HG03571 (cell line): ENCODE results near the gene PRSS23.

Experiments
- ATAC-seq: cut with Tn5 transposase; IDR thresholded peaks from one replicate; pipeline ENCODE4 v1.9.1; 2021; ENCODE audit not compliant: unreplicated experiment

PRSS23 gene

DNA sequence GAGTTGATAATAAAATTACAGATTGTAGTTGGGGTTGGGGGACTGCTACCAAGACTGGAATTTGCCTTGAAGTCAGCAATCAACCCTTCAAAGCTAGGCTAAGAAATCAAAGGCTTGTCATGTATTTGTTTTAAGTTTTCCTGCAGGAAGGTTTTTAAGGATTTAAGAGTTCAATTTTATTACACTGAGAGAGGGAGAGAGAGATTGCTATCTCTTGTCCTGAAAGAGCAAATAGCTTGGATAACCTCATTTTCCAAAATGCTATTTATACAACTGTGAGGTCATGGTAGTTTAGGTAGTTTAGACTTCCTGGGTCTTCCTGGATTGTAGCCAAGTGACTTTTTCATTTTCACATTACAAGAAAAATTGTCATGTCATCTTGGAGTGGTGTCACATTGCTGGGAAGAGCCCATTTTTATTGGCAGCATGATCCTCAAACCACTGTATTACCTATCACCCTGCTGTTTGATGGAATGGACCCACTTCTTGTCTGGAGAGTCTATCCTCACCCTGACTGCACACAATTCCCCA lies 10.1 kb upstream of the PRSS23 start:
- no peak for ATAC-seq

DNA sequence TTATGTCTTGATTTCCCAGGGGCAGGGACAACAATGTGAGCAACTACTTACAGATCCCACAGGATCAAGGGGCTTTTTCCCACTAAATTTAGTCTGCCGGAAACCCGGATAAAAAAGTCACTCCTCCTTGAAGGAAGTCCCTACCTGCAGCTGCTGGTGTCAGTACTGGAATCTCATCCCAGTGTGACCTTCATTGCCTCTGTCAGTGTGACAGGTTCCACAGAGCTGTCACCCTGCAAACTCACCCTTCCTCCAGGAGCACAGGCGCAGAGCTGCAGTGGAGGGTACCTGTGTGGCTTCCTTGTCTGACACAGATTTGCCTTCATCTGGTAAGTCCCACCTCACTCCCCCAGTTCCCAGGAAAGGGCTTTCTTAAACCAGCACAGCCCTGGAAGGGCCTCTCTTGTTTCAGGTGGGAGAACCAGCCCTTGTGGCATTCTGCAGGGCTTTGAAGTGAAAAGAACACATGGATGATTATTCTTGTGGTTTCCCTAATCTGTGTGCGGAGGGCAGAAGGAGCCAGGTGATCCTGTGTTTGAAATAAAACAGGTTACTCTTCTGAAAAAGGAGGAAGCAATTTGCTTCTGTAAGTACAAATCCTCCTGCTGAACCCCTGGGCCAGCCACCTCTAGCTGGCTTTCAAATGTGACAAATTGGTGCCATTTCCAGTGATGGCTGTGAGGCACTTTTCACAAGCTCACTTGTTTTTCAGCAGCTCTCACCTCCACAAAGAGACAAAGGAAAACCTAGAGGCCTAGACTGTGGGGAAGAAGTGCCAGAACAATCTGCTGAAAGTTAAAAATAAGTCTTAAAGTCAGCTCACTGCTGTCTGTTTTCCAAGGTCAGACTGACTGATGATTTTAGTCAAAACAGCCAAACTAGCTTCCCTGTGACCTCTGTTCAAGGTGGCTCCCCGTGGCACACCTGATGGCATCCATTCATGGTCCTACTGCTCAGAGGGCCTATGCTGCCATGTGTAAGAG lies 9.2 kb upstream of the PRSS23 start:
- no peak for ATAC-seq

DNA sequence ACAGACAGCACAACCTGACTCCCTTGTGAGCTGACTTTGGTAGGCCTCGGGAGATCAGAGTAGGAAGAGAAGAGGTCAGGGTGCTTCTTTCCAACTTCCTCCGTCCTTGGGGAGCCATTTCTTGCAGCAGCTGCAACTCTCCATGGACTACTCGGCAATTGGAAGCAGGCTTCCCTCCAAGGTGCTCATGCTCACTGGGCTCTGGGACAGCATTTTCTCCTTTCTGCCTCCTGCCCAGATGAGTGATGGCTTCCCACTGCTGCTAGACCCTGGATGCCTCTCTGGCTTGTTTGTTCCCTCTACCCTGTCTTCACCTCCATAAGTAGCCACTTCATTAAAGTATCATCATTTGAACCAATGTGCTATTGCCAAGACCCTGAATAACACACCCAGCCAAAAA lies 8.2 kb upstream of the PRSS23 start:
- ATAC-seq, result no peak

DNA sequence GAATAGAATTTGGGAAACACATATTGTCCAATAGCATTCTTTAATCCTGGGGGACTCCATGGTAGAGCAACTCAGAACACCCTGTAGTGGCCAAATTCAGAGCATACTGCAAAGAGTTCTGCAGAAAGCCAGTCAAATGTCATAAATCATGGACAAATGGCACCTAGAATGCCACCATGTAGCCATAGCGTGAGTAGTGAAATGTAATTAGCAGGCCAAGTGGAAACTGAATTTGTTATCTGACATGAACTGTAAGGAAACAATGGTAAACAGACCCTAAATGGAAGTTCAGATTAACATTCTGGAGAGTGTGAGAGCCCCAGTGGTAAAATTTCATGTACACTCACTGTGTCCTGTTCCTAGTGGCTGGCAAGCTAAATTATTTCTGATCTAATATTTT lies 7.0 kb upstream of the PRSS23 start:
- no peak for ATAC-seq

DNA sequence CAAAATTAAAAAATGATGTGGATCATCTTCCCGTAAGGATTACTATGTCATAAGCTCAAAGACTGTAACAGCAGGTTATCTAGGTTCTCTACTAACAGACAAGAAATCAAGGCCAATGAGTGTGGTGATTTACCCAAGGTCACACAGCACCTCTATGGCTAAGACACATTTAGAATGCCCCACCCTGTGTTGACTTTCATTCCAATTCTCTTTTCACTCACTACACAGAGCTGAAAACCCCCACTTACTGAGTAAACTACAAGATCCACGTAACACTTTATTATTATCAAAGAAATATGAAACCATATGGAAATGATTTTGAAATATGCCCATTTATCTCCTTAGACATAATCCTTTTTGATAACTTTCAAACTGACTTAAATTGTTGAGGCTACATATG lies 4.8 kb upstream of the PRSS23 start:
- no peak for ATAC-seq

DNA sequence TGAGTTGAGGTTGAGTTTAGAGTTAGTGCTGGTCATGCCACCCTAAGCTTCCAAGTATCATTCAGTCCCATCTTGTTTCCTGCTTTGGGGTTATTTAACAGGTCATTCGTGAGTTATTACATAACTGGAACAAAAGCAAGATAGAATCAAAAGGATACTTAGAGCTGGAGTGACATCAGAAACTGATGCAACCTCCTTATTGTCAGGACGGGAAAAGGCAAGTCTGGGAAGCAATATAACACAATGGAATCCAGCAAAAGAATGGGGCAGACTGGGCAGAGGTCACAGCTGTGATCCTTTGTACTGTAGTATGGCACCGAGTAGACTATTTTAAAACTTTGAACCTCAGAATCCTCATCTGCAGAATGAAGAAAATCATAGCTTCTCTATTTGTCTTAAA lies 4.4 kb upstream of the PRSS23 start:
- no peak for ATAC-seq

DNA sequence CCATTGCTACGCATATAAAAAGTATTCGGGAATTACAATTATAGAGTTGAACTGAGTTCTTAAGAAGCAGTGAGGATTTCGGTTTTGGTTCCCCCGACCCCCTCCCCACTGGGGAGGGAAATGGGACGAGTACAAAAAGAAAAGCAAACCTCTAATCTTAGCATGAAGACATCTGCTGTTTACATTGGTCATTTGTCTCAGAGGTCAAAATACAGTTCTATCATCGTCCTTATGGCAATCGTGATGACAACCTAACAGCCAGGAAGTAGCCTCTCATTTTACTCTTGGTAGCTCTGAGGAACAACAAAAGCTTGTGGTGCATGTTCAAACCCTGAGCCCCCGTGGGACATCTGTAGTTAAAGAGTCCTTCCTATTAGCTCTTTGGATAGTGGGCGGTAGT lies 3.2 kb upstream of the PRSS23 start:
- ATAC-seq, result no peak

DNA sequence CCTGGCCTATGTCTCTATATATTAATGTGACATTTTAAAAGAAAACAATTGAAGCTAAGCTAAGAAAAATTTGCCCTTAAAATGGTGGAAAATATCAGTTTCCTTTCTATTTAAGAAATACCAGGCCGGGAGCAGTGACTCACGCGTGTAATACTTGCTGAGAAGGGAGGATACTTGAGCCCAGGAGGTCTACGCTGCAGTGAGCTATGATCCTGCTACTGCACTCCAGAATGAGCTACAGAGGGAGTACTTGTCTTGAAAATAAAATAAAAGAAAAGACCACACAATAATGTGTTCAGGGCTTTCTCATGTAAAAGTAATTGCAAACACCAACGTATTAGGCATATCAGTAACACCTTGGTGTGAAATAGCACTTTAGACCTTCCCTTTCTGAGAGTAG lies 1.4 kb upstream of the PRSS23 start:
- no peak for ATAC-seq

DNA sequence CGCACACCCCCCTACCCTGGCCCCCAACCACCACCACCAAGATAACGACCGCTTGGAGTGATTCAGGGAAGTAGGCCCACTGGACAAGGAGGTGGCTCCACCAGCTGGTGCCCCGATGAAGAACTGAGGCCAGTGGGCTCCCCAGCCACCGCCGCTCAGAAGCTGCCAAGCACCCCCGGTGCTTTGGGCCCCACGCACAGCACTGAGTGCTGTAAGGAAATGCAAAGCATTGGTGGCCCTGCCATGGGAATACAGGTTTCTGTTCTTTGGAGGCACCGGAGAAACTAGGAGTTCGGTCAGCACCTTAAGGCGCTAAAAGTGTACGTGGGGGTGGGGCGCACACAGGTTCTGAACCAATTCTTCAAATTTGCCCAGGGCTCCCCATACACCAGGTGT lies 664 bp upstream of the PRSS23 start:
- no peak for ATAC-seq

DNA sequence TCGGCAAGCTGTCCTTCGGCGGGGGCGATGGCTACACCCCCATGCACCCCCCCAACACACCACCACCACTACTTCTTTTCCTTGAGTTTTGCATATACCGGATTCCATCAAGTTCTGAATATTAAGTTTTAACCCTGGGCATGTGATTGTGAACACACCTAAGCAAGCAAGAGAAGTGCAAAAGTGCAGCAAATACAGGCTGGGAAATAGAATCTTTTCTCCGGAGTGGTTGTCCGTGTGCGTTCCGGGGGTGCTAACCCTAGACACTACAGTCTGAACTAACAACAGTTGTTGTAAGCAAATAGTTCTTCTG lies 574 bp downstream of the PRSS23 start:
- no peak for ATAC-seq

DNA sequence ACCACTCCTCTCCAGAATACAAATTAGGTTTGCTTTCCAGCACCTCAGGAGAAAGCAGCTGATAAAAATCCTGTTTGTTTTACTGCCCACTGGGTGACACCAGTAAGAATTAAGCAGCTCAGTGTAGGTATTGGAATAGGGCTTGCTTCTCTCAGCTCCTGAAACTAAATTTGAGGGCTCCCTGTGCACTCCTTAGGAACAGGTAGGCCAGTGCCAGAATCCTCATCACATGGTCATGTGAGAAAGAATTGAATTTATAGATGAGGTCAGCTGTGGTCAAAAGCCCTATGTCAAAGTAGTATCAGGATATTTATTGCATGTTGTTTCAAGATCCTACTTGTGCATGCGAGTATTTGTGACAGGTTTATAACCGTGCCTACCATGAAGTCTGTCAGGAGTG lies 1.0 kb downstream of the PRSS23 start:
- ATAC-seq, result no peak

DNA sequence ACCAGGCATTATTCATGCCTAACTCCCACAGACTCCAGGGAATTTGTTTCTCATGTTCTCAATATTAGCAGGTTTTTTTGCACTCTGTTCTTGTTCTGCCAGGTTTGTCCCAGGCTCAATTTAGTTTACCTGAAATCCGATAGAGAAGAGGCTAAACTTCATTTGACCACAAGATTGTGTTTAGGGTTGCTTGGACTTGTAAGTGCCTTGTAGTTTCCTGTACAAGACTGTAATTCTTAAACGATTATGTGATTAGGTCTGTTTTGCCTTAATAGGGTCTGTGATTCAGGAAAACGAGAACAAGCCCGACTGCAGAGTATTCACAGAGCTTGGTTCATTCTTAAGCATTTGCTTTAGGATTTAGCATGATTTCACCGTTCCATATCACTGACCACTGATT lies 1.8 kb downstream of the PRSS23 start:
- no peak for ATAC-seq

DNA sequence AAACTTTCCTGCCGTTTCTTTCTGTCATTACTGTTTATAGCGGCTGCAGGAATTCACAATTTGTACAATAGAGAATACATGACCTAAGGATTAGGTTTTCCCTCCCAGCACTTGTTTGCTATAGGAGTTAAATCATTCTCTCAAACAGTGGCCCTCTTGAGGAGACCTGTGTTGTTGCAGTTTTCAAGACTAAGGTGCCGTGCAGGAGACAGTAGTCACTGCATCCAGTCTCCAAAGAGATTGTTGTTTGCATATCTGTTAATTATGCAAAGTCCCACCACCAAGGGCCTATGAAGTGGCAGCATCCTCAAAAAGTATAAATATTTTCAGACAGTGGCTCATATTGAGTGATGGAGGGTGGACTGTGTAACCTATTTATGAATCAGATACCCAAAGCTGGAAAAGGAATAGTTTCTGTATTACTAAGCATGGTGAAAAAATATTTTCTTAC lies 2.3 kb downstream of the PRSS23 start:
- ATAC-seq, result no peak

DNA sequence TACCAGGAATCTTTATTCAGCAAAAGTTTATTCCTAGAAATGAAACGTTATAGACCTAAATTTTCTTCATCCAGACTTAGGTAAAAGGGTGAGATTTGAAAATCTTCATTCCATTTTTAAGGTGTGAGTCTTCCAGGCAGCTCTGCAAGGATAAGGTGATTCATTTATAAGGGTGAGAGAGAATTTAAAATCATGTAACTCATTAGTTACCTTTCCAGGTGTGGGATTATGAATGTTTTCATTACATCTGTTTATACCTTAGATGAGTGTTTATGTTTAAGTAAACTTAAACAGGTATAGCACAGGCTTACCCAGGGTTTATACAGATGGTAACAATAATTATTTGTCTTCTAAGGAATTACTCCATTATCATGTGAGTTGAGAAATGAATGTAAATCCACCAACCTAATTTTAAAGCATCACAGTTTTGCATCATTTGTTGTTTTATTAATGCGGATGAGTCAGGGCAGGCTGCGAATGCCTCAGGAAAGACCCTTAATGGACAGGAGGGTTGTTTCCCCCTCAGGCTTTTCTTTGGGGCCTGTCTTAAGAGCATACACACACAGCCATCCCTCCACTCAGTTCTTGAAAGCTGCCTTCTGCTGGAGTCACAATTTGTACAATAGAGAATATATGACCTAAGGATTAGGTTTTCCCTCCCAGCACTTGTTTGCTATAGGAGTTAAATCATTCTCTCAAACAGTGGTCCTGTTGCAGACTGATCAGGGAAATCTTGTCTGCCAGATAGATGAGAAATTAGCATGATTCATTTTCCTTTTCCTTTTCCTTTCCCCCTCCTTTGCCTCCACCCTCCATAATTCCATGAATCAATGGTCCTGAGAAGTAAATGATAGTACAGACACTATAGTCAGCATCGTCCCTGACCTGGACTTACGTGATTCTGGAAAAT lies 3.0 kb downstream of the PRSS23 start:
- no peak for ATAC-seq

DNA sequence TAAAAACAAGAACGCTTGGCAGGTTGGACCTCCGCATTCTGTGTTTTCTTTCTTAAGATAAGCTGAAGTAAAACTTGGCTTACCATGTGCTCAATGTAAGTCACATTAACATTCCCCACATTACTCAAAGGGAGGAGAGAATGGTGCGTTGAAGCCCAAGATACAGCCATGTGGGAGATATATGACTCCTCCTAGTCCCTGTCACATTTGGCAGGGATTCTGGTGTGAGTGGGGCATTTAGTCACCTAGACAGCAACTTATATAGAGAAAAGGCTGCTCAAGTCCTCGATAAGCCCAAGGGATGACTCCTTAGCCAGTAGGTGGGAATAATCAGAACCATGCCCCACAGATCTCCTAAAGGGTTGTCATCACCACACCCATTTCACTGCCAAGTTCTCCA lies 4.6 kb downstream of the PRSS23 start:
- no peak for ATAC-seq

DNA sequence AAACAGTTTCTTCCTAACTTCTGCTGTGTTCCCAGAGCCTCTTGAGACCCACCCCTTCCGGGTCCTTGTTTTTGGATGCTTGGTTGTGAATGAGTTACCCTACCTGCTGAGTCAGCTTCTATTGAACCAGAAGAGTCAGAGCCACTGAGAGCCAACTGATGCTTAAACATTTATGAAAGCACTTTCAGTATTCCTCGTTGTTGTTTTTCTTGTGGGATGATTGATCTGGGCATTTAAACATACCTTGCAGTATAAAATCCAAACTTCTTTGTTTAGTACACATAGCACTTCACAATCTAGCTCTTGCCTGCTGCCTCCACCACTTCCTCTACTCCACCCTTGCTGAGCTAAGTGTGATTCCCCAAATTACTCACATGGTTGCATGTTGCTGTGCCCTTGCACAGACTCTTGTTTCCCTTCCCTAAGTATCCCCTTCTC lies 5.5 kb downstream of the PRSS23 start:
- ATAC-seq, result no peak

DNA sequence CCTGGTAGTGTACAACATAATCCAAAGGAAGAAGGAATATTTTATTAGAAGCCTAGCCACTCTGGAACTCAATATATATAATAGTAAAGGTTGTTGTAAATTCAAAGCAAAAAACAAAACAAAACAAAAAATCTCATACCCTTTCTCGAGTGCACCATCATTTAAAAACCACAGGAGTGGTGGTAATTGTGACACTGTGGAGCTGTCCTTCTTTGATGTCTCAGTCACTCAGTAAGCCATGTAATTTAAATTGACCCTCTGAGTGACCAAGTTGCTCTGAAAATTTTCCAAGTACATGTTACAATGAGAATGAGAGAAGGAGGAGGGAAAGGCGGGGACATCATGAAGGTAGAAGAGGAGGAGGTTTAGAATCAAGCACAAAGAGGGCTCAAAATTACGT lies 6.6 kb downstream of the PRSS23 start:
- no peak for ATAC-seq

DNA sequence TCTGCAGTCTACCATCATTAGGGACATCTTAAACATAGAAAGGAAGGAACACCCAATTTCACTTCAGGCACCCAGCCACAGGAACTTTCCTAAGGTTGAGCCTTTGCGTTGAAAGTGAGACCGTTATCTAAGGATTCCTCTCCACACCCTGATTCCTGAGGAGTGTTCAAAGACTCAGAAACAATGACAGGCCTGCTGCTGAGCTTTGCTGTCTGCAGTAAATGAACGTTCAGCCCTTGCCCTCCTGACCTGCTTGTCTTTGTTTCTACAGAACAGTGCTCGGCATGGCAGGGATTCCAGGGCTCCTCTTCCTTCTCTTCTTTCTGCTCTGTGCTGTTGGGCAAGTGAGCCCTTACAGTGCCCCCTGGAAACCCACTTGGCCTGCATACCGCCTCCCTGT lies 7.0 kb downstream of the PRSS23 start:
- ATAC-seq, result no peak

DNA sequence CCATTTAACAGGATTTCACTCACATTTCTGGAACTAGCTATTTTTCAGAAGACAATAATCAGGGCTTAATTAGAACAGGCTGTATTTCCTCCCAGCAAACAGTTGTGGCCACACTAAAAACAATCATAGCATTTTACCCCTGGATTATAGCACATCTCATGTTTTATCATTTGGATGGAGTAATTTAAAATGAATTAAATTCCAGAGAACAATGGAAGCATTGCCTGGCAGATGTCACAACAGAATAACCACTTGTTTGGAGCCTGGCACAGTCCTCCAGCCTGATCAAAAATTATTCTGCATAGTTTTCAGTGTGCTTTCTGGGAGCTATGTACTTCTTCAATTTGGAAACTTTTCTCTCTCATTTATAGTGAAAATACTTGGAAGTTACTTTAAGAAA lies 9.2 kb downstream of the PRSS23 start:
- no peak for ATAC-seq

DNA sequence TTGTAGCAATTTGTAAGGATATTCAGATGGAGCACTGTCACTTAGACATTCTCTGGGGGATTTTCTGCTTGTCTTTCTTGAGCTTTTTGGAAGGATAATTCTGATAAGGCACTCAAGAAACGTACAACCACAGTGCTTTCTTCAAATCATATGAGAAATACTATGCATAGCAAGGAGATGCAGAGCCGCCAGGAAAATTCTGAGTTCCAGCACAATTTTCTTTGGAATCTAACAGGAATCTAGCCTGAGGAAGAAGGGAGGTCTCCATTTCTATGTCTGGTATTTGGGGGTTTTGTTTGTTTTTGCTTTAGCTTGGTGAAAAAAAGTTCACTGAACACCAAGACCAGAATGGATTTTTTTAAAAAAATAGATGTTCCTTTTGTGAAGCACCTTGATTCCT lies 9.9 kb downstream of the PRSS23 start:
- no peak for ATAC-seq

DNA sequence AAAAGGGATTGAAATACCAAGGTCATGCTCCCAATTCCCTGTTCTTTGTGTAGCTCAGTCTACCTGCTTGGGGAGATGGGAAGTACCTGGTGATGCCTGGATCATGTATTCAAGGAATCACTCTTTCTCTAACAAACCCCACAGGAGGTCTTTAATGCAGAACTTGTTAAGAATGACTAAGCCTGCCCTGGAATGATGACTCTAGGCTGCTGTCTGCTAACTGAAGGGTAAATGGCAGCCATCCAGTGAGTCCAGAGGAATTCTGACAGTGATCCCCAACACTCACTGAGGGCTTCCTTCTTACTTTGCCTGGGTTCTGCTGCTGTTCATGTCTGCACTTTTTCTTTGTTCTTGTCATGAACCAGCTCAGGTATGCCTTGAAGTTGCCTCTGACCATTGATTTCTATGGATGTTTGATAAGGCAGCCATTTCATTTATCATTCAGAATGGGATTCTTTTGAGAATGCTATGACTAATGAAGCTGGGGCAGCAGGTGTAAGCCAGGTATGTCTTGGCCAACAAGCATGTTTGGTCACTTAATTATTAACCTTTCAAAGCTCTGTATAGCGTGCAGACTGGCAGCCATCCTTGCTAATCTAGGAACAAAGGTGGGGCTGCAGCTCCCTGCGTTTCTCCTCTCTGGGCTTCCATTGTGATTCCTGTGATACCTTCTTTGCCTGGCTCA lies 11.4 kb downstream of the PRSS23 start:
- ATAC-seq, result no peak
